ENCODE data around the gene ENPEP. TPM values are rescaled to one million over a fixed set of nuclear protein-coding genes. Genes with fewer than 3 reads are reported as not detected.
"Not testable (repeated sequence)": the region's sequence is repeated elsewhere in the genome, so short reads cannot be mapped to it uniquely, and the experiment has no call there.

ENPEP gene
- total RNA-seq, 1 donor from 2014 or later: 8.6 TPM

- no peak for DNase-seq (ENCODE audit: extremely low spot score, unreplicated experiment)
- TF ChIP-seq CTCF (conservative IDR thresholded peaks at IDR 0.05): no peak
- Mint-ChIP-seq H3K4me1 (ENCODE audit: unreplicated experiment) (no peaks in the 10 kb centered on the region), H3K27me3 (no peaks in the 10 kb centered on the region), H3K36me3 (no peaks in the 10 kb centered on the region), H3K9me3 (no peaks in the 10 kb centered on the region), H3K27ac (no peak overlapping the region), H3K4me3 (no peak overlapping the region)
These were observed 67.6 kb downstream of the ENPEP start for GRCh38 chr4:110543577-110543976.

GRCh38 chr4:110544594-110544993 lies 68.6 kb downstream of the ENPEP start:
- H3K4me1 Mint-ChIP-seq (ENCODE audit: unreplicated experiment): no peaks in the 10 kb centered on the region
- DNase-seq (ENCODE audit: extremely low spot score, unreplicated experiment): no peak
- H3K27me3 Mint-ChIP-seq: no peaks in the 10 kb centered on the region
- H3K9me3 Mint-ChIP-seq: no peaks in the 10 kb centered on the region
- no peak overlapping the region for H3K4me3 Mint-ChIP-seq
- no peak overlapping the region for H3K27ac Mint-ChIP-seq
- TF ChIP-seq CTCF (conservative IDR thresholded peaks at IDR 0.05): no peak
- no peaks in the 10 kb centered on the region for H3K36me3 Mint-ChIP-seq

- Mint-ChIP-seq H3K27me3 (no peaks in the 10 kb centered on the region), H3K4me3 (no peak overlapping the region), H3K36me3 (peaks cover 4% of the 10 kb centered on the region), H3K4me1 (ENCODE audit: unreplicated experiment) (no peaks in the 10 kb centered on the region), H3K27ac (no peak overlapping the region), H3K9me3 (no peaks in the 10 kb centered on the region)
- no peak for DNase-seq (ENCODE audit: extremely low spot score, unreplicated experiment)
- no peak for TF ChIP-seq CTCF (conservative IDR thresholded peaks at IDR 0.05)
These were observed 74.3 kb downstream of the ENPEP start for GRCh38 chr4:110550260-110550659.

- TF ChIP-seq CTCF (conservative IDR thresholded peaks at IDR 0.05): no peak
- H3K4me1 Mint-ChIP-seq (ENCODE audit: unreplicated experiment): no peaks in the 10 kb centered on the region
- DNase-seq (ENCODE audit: extremely low spot score, unreplicated experiment): no peak
These were observed 77.2 kb downstream of the ENPEP start for GRCh38 chr4:110553197-110553596.

GRCh38 chr4:110567214-110567613 lies 91.3 kb downstream of the ENPEP start:
- Mint-ChIP-seq H3K4me1 (ENCODE audit: unreplicated experiment) (no peaks in the 10 kb centered on the region), H3K9me3 (no peaks in the 10 kb centered on the region), H3K36me3 (no peaks in the 10 kb centered on the region), H3K4me3 (no peak overlapping the region), H3K27me3 (no peaks in the 10 kb centered on the region), H3K27ac (no peak overlapping the region)
- TF ChIP-seq CTCF (conservative IDR thresholded peaks at IDR 0.05): no peak
- no peak for DNase-seq (ENCODE audit: extremely low spot score, unreplicated experiment)

More at GRCh38 chr4:110553197-110553596, 77.2 kb downstream of the ENPEP start:
- Mint-ChIP-seq H3K27ac (no peak overlapping the region), H3K9me3 (no peaks in the 10 kb centered on the region), H3K36me3 (peaks cover 4% of the 10 kb centered on the region), H3K4me3 (no peak overlapping the region), H3K27me3 (no peaks in the 10 kb centered on the region)

- H3K4me3 Mint-ChIP-seq, H3K27me3 Mint-ChIP-seq: not testable (repeated sequence)
These were observed 100.7 kb downstream of the ENPEP start for GRCh38 chr4:110576696-110577095.

More at GRCh38 chr4:110576696-110577095, 100.7 kb downstream of the ENPEP start:
- not testable (repeated sequence) for H3K36me3 Mint-ChIP-seq; DNase-seq (ENCODE audit: extremely low spot score, unreplicated experiment); H3K9me3 Mint-ChIP-seq; H3K27ac Mint-ChIP-seq; H3K4me1 Mint-ChIP-seq (ENCODE audit: unreplicated experiment)
